Smooth muscle cell (in vitro differentiated cells): ENCODE measurements around the gene KCNAB1. TPM values are rescaled to one million over a fixed set of nuclear protein-coding genes. Genes with fewer than 3 reads are reported as not detected.

Experiments
- DNase-seq: peaks from one replicate; lab custom pipeline; 2025; ENCODE audit not compliant: unreplicated experiment; lab: John Stamatoyannopoulos, UW
- H2AFZ ChIP-seq: fragments of 200-600 bp; sonication (generic); 2 replicates; pipeline ENCODE4 v1.6.0; 2016; ENCODE audit warnings: antibody characterized with exemption, low read depth, mild to moderate bottlenecking
- H3F3A ChIP-seq: fragments of 200-600 bp; sonication (generic); 2 replicates; pipeline ENCODE4 v1.6.0; 2017; ENCODE audit warnings: antibody characterized with exemption, low read depth
- H3K27ac ChIP-seq: fragments of 200-600 bp; sonication (generic); 2 replicates; pipeline ENCODE4 v1.5.1; 2016; ENCODE audit warnings: low read depth, mild to moderate bottlenecking
- H3K27me3 ChIP-seq: fragments of 200-600 bp; sonication (generic); 2 replicates; pipeline ENCODE4 v1.6.1; 2016; ENCODE audit warnings: low read depth, mild to moderate bottlenecking
- H3K36me3 ChIP-seq: fragments of 200-600 bp; sonication (generic); 2 replicates; pipeline ENCODE4 v1.5.1; 2016; ENCODE audit warnings: low read depth
- H3K4me1 ChIP-seq: fragments of 200-600 bp; sonication (generic); 2 replicates; pipeline ENCODE4 v1.5.1; 2016; ENCODE audit warnings: low read depth
- H3K4me2 ChIP-seq: fragments of 200-600 bp; sonication (generic); 2 replicates; pipeline ENCODE4 v1.6.0; 2016; ENCODE audit warnings: mild to moderate bottlenecking
- H3K4me3 ChIP-seq: fragments of 200-600 bp; sonication (generic); 2 replicates; pipeline ENCODE4 v1.5.1; 2016; ENCODE audit warnings: mild to moderate bottlenecking
- H3K79me2 ChIP-seq: fragments of 200-600 bp; sonication (generic); 2 replicates; pipeline ENCODE4 v1.6.0; 2016; ENCODE audit warnings: low read depth, mild to moderate bottlenecking
- H3K9ac ChIP-seq: fragments of 200-600 bp; sonication (generic); 2 replicates; pipeline ENCODE4 v1.6.0; 2016; ENCODE audit warnings: low read depth
- H3K9me3 ChIP-seq: fragments of 200-600 bp; sonication (generic); replicated peaks from 2 replicates; pipeline ENCODE4 v1.5.1; 2016; ENCODE audit warnings: low read depth
- H4K20me1 ChIP-seq: fragments of 200-600 bp; sonication (generic); 2 replicates; pipeline ENCODE4 v1.6.0; 2016; ENCODE audit warnings: low read depth
- CTCF ChIP-seq: fragments of 200-600 bp; sonication (generic); IDR thresholded peaks from 2 replicates; pipeline ENCODE4 v1.5.1; 2017; ENCODE audit warnings: borderline replicate concordance, mild to moderate bottlenecking, antibody characterized with exemption; ENCODE audit not compliant: insufficient read depth, poor library complexity, severe bottlenecking
- WGBS: methylation state at CpG from one replicate; pipeline ENCODE4 v1.1.7; 2016; ENCODE audit warnings: low lambda C conversion rate; 5-methylcytosine and 5-hydroxymethylcytosine counted together
- polyA plus RNA-seq: library from polyadenylated mRNA; unstranded; fragments of >200 nt; fragmentation: Nextera tagmentation; extraction: Ambion mirVana; gene quantifications from 2 replicates; pipeline ENCODE4 v1.2.1, GENCODE V29; 2016
- total RNA-seq: library from RNA; depleted of rRNA; stranded (reverse); fragments of >200 nt; gene quantifications from 2 replicates; pipeline ENCODE4 v1.2.3, GENCODE V29; 2014

Gene KCNAB1
- total and polyA plus RNA-seq, 2 experiments from 2014 or later: 0.36 to 1.0 TPM

- Histone ChIP-seq H3K4me2 (no peak overlapping the region), H3K9me3 (no peaks in the 10 kb centered on the region), H3K27me3 (no peaks in the 10 kb centered on the region), H3K27ac (no peak overlapping the region), H2AFZ (no peak overlapping the region), H3K9ac (no peak overlapping the region), H3K36me3 (no peaks in the 10 kb centered on the region), H3F3A (no peaks in the 10 kb centered on the region), H3K4me1 (no peaks in the 10 kb centered on the region), H4K20me1 (no peaks in the 10 kb centered on the region), H3K79me2 (no peaks in the 10 kb centered on the region), H3K4me3 (no peak overlapping the region)
- no peak for DNase-seq
- no peak for TF ChIP-seq CTCF
- WGBS: 100% methylated on average over 2 of the region's 2 CpGs
These were observed 232.3 kb downstream of the KCNAB1 start for GRCh38 chr3:156352728-156353127.

DNA sequence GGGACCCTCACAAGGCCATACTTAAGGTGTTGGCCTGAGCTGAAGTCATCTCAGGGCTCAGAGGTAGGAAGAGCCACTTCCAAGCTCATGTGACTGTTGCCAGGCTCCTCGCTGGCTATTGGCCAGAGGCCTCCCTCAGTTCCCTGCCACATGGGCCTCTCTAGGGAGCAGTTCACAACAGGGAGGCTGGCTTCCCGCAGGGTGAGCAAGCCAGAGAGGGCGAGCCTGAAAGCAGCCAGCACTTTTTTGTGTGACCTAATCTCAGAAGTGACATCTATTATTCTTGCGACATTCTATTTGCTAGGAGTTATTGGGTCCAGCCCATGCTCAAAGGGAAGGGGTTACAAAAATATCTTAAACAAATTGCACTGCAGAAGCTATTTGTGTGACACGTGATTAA lies 233.2 kb downstream of the KCNAB1 start:
- Histone ChIP-seq H3K79me2 (no peaks in the 10 kb centered on the region), H3K4me3 (no peak overlapping the region), H3K27me3 (no peaks in the 10 kb centered on the region), H3K9me3 (no peaks in the 10 kb centered on the region), H4K20me1 (no peaks in the 10 kb centered on the region), H3K9ac (no peak overlapping the region), H3K36me3 (no peaks in the 10 kb centered on the region), H3K27ac (no peak overlapping the region), H2AFZ (no peak overlapping the region), H3F3A (no peaks in the 10 kb centered on the region), H3K4me1 (no peaks in the 10 kb centered on the region), H3K4me2 (no peak overlapping the region)
- 81% methylated on average over 5 of the region's 5 CpGs for WGBS
- TF ChIP-seq CTCF: no peak
- no peak for DNase-seq

- Histone ChIP-seq H3K36me3 (no peaks in the 10 kb centered on the region), H3K27ac (peak overlapping the region; percentile 24), H3K4me2 (peak overlapping the region; percentile 52), H3K4me3 (no peak overlapping the region), H3K9ac (no peak overlapping the region), H3K27me3 (no peaks in the 10 kb centered on the region), H3K9me3 (no peaks in the 10 kb centered on the region), H4K20me1 (no peaks in the 10 kb centered on the region), H3F3A (no peaks in the 10 kb centered on the region), H3K79me2 (no peaks in the 10 kb centered on the region), H2AFZ (no peak overlapping the region), H3K4me1 (no peaks in the 10 kb centered on the region)
- TF ChIP-seq CTCF: no peak
- WGBS: 32% methylated on average over 5 of the region's 5 CpGs
- no peak for DNase-seq
These were observed 236.4 kb downstream of the KCNAB1 start for GRCh38 chr3:156356537-156357363.

DNA sequence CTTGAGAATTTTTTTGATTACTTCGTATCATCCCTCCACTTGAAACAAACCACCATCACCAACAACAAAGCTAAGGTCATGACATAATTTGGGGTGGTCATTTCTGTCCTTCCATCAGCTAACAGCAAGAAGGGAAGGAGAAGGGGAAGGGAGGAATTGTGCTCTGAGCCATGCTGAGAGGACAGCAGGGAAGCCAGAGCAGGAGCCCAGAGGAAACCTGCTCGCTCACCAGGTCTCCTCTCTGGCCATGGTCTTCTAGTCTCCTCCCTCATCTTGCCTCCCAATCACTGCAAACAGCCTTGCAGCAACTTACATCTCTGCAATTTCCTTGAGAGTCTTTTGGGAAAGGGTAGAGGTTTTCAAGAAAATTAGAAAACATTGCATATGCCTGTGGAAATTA lies 237.9 kb downstream of the KCNAB1 start:
- Histone ChIP-seq H3F3A (no peaks in the 10 kb centered on the region), H4K20me1 (no peaks in the 10 kb centered on the region), H3K4me2 (no peak overlapping the region), H3K27me3 (no peaks in the 10 kb centered on the region), H3K4me1 (no peaks in the 10 kb centered on the region), H3K4me3 (no peak overlapping the region), H3K79me2 (no peaks in the 10 kb centered on the region), H3K36me3 (no peaks in the 10 kb centered on the region), H2AFZ (no peak overlapping the region), H3K27ac (no peak overlapping the region), H3K9me3 (no peaks in the 10 kb centered on the region), H3K9ac (no peak overlapping the region)
- WGBS: 79% methylated on average over 2 of the region's 2 CpGs
- no peak for DNase-seq
- TF ChIP-seq CTCF: no peak
